Lower leg skin (tissue), 4 donors: ENCODE data around the gene TSHZ2. TPM values are rescaled to one million over a fixed set of nuclear protein-coding genes. Genes with fewer than 3 reads are reported as not detected.

Experiments
- DNase-seq, 2 donors: peaks; one replicate each; pipeline ENCODE4 v3.0.0-alpha.2; 2019; ENCODE audit warnings: low spot score in 2 of 2
- H3K4me3 ChIP-seq: fragments of 200-600 bp; sonication (generic); 2 replicates; pipeline ENCODE4 v1.5.1; 2017; ENCODE audit warnings: mild to moderate bottlenecking, low read depth; ENCODE audit not compliant: poor library complexity, severe bottlenecking
- CTCF ChIP-seq, 3 donors: fragments of 450-650 bp; IDR thresholded peaks; one replicate each; pipeline ENCODE4 v1.5.1; 2016; ENCODE audit warnings: antibody characterized with exemption in 3 of 3, mild to moderate bottlenecking in 3 of 3, moderate library complexity in 2 of 3
- POLR2A ChIP-seq, 2 donors: fragments of 450-650 bp; IDR thresholded peaks; one replicate each; pipeline ENCODE4 v1.6.1; 2016 to 2017; ENCODE audit warnings: antibody characterized with exemption in 2 of 2, mild to moderate bottlenecking in 1 of 2, moderate library complexity in 1 of 2
- WGBS, 2 donors: methylation state at CpG; one replicate each; pipeline ENCODE4 v1.1.5; 2018; 5-methylcytosine and 5-hydroxymethylcytosine counted together
- intact Hi-C: fragments of 100-400 bp; cut with DNase I; formaldehyde crosslinking; loops from one replicate; pipeline ENCODE4 v1.15.0; 2023; ENCODE audit warnings: low total_unique reads
- total RNA-seq, 4 donors: library from RNA; depleted of rRNA; stranded (reverse); fragments of >200 nt; gene quantifications; one replicate each; pipeline ENCODE4 v1.1.0, GENCODE V29; 2016

The TSHZ2 gene
- total RNA-seq, 4 donors from 2014 or later: 8.1 to 25.7 (median 10.5) TPM

GRCh38 chr20:53302695-53303412 is 330.7 kb downstream of the TSHZ2 start:
- DNase-seq: no peak
- H3K4me3 ChIP-seq: no peak overlapping the region
- no peak for TF ChIP-seq POLR2A (IDR thresholded peaks at IDR 0.05)
- TF ChIP-seq CTCF (IDR thresholded peaks at IDR 0.05): no peak
- intact Hi-C loops: no loop called here
- 64 to 73% methylated on average over 8 of the region's 8 CpGs for WGBS, 2 donors

- no peak overlapping the region for H3K4me3 ChIP-seq
- no peak for DNase-seq
- intact Hi-C loops: no loop called here
- WGBS, 2 donors: 71 to 91% methylated on average over 4 of the region's 4 CpGs
- TF ChIP-seq CTCF (IDR thresholded peaks at IDR 0.05): no peak
- no peak for TF ChIP-seq POLR2A (IDR thresholded peaks at IDR 0.05)
These were observed 331.2 kb downstream of the TSHZ2 start for GRCh38 chr20:53303413-53303760.

- intact Hi-C loops: no loop called here
- WGBS, 2 donors: 93 to 97% methylated on average over 3 of the region's 3 CpGs
- TF ChIP-seq POLR2A (IDR thresholded peaks at IDR 0.05) (no peak), CTCF (IDR thresholded peaks at IDR 0.05) (no peak)
- no peak overlapping the region for H3K4me3 ChIP-seq
- DNase-seq: no peak
These were observed 332.0 kb downstream of the TSHZ2 start for GRCh38 chr20:53304146-53304545.

DNA sequence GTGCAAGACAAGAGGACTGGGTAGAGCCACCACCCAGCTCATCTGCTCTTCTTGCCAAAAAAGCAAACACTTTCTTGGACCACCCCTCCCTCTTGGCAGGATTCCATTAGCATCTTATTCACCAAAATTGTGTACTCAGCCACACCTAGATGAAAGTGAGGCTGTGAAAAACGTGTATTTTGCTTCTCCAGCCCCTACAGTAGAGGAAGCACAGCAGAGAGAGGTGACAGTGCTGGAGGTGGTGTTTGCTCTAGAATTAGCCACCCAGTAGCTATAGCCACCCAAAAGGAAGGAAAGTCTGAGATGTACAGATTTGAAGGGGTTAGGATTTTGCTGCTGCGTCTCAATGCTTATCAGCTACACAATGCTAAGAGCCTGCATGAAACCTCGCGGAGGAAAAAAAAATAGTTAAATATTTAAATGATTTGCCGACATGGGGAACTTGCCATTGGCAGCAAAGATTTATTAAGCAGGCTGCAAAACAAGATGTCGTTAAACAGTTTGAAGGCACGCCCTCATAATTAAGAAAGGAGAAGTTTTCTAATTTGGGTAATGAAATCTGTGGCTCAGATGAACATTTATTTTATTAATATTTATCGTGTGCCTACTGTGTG is 334.1 kb downstream of the TSHZ2 start:
- DNase-seq: no peak
- intact Hi-C loops: no loop called here
- no peak for TF ChIP-seq CTCF (IDR thresholded peaks at IDR 0.05)
- no peak for TF ChIP-seq POLR2A (IDR thresholded peaks at IDR 0.05)
- no peak overlapping the region for H3K4me3 ChIP-seq
- WGBS, 2 donors: 35 to 37% methylated on average over 8 of the region's 8 CpGs

DNA sequence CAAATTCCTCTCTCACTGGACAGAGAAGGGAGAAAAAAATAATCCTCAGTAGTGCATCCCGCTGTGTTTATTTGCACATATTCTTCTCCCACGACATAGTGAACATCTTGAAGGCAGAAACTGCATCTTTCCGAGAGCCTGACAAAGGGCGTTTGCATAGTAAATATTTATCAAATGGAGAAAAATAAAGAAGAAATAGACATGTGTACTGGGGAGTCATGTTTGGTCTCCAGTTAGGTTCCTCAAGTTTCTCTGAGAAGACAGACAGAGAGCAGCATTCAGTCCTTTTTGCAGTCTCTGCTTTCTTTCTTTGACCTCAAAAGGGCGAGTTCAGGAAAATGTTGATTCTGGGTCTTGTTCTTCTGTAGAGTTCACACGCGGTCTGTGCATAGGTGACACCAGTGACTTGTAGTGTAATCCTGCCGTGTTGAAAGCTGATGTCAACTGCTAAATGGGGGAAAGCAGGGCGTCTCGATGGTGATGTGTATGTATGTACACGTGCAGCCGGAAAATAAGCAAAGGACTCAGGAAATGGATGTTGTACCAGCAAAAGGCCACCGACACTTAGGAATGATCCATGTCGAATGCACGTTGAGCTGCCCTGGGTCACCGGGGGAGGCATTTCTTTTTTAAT is 335.9 kb downstream of the TSHZ2 start:
- H3K4me3 ChIP-seq: no peak overlapping the region
- WGBS, 2 donors: 89% methylated on average over 16 of the region's 16 CpGs
- TF ChIP-seq CTCF (IDR thresholded peaks at IDR 0.05) (no peak), POLR2A (IDR thresholded peaks at IDR 0.05) (no peak)
- DNase-seq: no peak
- intact Hi-C loops: no loop called here
